ENCODE measurements around the gene TRPM3.

TRPM3 gene

DNA sequence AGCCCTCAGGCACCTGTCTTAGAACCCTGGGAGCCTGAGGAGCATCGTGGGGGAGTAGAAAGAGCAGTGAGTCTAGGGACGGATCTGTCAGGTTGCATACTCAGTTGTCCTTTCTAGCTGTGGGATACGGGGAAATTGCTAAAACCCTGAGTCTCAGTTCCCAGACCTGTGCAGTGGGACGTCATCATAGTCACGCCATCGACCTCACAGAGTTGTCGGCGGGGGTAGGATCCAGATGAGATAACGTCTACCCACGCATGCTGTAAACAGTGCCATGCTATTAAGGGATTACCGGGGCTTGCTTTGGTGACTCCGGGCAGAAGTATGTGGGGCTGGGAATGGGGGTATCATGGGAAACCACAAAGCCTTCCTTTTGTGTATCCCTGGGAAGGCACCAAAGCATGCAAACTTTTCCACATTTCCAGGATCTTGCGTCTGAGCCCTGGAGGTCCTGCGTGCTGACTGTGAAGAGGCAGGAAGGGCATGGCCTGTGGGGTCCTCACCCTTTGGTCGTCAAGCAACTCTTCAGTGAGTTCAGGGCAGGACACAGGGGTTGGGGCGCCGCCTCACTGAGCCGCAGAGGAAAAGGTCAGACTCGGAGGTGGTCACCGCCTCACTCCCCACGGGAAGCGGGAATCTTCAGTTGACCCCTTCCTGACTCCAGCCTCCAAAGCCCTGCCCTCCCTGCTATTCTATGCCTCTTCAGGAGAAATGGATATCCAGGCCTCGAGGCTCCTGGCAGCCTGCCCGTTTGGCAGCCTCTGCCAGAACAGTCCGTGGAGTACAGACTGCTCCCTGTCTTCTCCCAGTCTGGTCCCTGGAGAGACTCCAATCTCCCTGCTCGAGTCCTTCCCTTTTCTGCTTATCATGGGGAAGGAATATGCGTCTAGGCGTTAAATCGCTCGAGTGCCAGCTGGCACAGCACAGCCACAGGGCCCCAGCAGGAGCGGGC lies 520.1 kb downstream of the TRPM3 start:
- DNase-seq = peak; percentile 89 to 97

DNA sequence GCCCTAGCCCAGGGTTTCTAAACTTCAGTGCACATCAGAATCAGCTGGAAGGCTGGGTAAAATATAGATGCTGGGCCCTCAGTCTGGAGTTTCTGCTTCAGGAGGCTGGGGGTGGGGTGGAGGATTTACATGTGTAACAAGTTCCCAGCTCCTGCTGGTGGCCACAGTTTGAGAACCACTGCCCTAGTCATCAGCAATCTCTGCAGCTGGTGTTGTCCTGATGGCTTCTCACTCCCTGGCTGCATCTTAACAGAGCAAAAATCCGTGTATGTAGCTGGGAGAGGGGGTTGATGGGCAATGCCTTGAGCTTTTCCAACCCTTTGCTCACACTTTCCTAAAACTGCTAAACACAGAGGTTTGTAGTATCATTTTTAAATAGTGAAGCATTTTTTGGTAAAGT lies 520.9 kb downstream of the TRPM3 start:
- DNase-seq = no peak

DNA sequence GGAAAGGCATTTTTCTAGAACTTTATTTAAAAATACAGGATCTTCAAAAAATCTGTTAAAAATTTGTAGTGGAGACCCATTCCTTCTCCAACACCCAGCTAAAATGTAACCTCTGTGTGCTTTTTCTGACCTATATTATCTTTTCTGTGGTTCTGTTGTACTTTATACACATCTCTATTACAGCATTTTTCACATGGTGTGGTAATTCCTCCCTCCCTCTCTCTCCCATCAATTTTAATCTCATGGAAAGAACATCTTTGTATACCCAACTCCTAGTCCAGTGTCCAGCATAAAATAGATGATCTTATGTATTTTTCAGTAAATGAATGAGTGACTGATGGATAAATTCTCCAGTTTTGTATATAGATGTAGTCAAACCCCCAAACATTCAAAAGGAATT lies 523.5 kb downstream of the TRPM3 start:
- DNase-seq = no peak

DNA sequence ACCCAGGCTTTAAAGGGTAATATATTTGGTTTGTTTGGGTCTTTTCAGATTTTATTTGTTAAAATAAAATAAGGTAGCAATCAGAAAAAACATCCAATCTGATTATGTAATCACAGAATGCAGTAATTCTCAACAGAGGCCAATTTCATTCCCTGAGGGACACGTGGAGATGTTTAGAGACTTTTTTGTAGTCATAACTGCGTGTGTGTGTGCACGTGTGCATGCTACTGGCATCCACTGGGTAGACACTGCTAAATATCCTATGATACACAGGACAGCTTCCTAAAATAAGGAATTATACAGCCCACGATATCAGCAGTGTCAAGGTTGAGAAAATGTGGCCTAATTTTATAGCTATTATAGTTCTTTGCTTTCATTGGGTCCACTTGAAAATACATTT lies 526.2 kb downstream of the TRPM3 start:
- no peak for DNase-seq

DNA sequence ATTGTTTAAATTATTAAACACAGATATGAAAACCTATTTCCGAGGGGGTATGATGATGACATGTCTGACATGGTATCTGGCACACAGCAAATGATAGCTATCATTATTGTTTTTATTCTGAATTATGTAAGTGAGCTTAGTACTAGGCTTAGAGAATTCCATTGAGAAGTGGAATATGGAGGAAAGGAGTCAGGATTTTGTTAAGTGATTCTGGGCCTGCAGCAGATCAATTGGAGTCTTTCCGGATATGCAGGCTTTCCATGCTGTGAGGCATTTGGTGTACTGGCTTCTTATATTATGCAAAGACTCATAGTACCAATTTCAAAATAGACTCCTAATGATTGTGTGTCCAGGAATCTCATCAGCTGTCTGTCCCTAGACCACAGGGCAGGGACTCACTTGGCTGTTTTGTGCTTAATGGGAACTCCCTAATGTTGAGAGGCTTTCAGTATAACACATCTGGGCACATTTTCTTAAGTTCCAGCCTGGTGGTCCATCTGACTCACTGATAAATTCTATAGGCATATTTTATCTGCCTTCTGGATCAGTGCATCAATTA lies 527.0 kb downstream of the TRPM3 start:
- DNase-seq = no peak

DNA sequence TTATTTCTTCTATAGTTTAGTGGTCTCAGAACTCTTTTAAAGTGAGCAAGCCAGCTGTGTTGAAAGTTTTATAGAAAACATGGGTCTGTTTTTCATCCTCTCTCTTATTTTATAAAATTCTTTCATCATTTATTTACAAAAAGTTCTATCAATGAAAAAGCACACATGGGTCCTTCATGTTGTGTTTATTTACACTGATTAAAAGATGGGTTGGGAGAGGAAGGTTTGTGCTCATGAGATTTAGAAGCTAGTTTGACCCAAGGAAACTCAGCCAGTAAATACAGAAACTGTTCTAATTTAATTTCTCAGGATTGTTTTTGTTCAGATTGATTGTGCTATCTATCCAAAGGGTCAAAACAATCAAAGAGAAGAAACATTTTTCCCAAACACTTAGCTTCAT lies 528.2 kb downstream of the TRPM3 start:
- DNase-seq = no peak

DNA sequence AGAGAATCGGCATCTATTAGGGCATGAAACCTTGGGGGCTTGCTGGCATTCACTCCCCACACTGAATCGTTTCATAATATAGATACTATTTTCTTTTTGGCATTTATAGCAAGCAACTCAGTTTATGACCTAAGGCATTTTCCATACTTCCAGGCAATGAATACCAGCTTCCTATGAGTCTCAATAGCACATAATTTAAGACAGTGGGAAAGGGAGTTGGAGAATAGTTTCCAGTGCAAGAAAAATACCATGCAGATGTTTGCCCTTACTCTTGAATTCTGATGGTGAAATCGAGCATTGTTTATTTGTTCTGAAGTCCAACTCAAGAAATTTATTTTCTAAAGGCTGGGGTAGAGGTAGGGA lies 531.1 kb downstream of the TRPM3 start:
- DNase-seq = no peak

DNA sequence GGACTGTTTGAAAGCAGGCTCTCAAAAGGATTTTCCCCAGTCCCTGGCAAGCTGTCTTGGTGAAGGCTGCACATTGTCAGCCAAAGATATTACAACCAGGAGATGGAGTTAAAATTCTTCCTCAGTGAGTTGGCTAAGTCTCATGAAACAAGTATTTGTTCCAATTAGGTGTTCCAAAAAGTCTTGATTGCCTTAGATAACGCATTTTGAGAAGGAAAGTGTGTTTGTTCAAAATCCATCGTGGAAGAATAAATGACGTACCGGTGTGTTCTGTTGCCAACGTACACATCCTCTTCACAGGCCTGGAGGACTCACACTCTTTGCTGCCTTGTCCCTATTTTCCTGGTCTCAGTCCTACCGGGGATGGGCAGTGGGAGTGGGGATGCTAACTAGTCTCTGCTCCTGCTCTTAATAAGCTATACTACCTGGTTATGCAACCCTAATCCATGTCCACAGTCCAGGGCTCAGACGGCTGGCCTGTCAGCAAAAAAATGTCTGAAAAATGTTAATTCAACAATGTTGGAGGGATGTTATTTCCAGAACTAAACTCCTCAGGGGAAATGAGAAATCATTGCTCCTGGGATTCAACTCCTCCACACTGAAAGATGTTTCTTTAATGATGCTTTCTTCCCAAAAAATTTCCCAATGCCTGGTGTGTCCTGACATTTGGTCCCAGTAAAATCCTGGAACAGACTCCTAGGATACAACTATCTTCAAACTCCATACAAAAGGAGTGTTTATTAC lies 531.7 kb downstream of the TRPM3 start:
- no peak for DNase-seq

DNA sequence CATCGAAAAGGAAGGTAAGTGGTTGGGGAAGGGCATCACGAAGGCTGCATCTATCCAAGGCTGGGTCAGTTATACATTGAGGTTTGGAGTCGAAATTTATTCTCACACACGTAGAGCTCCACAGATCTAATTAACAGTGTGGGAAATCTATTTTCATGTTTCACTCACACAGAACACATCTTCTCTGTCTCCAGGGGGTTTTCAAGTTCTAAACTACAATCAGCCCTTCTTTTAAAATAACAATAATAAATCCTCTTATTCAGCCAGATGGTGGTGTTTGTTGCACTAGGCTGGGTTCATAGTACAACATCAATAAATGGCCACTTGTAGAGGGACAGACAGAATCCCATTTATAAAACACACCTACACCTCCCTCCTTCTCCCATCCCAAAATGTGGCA lies 532.4 kb downstream of the TRPM3 start:
- no peak for DNase-seq

DNA sequence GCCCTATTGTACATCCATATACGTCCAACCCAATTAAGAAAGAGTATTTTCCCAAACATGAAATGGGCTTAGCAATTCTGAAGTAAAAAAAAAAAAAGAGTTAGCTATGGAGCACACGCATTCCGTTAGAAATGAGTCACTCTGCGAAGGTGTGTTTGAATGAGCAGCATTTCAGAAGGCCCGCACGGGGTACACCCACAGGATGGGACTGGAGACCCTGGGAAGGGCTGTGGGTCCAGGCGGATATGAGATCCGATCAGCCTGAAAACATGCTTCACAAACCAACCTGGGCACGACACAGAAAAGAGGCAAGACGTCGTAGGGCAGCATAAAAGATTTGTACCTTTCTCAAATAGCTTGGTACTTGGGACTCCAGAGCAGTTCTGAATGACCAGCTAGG lies 533.0 kb downstream of the TRPM3 start:
- DNase-seq = no peak

DNA sequence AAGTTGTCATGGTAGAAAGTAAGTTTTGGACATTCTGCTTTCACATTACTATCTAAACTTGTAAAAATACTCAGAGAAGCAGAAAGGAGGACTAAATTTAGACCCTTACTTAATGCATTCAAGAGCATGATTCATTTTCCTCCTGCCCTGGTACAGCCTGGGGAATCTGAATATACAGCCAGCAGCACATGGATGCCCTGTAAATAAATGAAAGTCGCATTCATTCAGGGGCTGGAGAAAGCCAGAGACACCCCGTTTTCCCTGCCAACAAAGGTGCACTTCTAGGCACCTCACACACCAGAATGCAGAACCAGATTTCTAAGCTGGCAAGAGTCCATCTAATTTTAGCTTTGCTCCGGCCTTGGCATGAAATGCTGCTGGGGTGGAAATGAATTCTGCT lies 534.2 kb downstream of the TRPM3 start:
- peak; percentile 17 to 79 for DNase-seq

DNA sequence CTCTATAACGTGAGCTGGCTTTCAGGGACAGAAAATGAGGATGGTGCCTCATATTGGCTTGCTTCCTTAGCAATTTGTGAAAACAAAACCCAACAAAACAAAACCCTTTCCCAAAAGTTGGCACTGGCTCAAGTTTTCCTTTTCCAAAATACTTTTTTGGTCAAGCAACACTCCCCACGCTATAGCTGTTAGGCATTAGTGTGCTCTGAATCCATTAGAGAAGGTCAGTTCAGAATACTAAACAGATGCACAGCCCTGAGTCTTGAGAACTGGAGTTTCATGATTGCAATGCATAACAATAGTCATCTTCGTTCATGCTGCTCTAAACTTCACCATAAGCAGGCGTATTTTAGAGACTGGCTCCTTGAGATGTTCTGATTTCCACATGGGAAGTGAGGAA lies 534.9 kb downstream of the TRPM3 start:
- no peak for DNase-seq

DNA sequence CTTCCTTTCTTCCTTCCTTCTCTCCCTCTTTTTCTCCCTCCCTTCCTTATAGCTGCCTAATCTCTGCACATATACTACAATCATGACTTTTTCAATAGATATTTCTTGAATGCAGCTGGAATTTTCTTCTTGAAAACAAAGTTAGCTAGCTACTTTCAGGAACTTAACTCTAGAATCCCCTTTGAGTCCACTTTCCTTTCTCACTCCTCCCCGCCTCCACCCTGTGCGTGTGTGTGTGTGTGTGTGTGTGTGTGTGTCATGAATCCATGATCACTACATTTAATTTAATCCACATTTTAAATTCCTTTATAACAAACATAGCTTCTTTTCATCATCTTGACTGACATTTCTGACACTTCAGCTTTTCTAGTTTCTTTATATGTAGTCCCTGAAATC lies 539.5 kb downstream of the TRPM3 start:
- DNase-seq = no peak

DNA sequence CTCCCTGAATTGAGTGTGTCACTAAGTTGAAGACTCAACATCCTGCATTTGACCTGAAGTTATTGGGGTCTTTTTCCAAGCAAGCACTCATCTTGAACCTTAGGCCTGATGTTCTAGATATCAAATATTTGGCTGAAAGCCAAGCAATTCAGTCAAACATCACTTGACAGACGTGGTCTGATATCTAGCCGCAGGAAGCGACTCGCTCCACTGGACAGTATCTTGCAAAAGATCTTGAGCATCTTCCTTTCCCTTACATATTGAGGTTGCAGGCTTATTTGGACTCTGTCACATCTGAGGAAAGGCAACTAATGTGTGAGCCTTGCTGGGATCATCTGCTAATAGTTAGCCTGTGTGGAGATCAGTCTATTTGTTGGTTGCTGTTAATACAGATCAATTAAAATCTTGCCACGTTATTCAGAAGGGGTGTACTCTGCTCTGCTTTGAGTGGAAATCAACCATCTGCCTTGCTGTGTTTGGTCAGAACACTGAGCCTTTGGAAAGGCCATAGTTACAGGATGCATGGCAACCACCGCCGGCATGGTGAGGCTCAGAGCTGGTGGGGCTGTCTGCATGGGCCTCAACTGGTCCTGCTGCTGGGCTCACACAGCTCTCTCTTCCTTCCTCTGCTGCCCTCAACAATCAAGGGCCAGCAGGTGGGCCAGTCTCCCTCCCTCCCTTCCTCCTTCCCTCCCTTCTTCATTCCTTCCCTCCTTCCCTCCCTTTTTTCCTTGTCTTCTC lies 540.0 kb downstream of the TRPM3 start:
- DNase-seq = no peak

DNA sequence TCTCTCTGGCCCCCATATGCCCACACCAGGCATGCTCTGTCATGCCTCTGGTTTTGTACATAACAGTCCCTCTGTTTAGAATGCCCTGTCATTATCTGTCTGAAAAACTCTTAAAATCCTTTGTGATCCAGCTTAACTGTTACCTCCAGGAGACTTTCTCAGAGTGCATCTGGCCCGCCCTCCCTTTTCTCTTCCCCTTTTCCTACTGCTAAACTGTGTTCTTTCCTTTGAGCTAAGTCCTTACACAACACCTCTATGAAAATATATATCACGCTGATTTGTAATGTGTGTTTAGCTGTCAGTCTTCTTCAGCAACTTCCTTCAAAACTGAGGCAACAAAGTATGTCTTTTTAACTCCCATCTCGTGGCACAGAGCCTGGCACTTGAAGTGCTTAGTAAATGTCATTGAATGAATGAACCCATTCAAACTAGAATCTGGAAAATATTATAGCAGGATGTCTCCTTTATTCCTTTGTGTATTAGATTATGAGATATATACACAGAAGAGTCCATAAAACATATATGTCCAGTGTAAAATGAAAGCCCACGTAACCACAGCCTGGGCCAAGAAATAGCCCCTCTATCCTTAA lies 540.7 kb downstream of the TRPM3 start:
- DNase-seq = no peak

DNA sequence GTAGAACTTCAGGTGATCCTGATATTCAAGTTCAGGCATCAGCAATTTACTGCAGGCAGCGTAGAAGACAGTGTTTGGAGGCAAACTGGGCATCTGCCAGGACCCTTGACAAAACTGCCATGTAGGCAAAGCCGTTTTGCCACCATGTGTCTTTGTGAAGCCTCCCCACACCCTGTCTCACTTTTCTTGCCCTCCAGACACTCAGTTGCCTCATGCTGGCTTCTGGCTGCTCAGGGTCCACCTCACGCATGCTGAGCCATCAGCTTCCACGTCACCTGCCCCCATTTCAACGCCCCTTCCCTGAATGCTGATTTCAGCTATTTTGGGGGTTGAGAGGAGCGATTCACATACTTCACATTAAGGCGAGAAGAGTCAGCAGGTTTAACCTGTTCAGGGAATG lies 541.7 kb downstream of the TRPM3 start:
- no peak for DNase-seq

DNA sequence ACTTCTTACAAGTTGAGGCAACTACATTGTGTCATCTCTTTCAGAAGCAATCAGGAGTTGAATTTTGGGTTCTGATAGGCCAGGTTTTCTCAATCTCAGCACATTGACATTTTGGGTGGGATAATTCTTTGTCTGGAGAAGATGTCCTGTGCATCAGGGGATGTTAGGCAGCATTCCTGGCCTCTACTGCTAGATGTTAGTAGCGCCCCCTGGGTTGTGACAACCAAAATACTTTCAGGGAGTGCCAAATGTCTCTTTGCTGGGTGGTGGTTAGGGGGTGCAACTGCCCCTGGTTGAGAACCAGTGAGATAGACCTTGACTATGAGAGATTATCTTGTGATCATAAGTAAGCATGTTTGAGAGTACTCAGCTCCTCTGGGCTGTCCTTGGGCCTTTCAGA lies 542.7 kb downstream of the TRPM3 start:
- no peak for DNase-seq

DNA sequence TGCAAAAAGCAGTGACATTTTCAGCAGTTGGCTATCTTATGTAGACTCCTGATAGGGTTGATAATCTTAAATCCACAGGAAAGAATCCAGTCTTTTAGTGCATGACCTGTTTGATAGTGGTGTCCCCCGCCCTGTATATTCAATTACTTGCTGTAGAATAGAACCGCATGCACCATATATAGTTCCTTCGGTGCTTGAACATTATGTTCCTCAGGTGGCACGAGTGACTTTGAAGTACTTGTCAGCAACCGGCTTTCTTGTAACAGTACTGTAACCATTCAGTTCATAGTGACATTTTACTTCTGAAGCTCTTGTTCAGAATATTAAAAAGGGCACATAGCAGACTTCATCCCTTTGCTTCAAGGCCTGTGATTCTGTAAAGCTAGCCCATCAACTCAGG lies 543.8 kb downstream of the TRPM3 start:
- no peak for DNase-seq

DNA sequence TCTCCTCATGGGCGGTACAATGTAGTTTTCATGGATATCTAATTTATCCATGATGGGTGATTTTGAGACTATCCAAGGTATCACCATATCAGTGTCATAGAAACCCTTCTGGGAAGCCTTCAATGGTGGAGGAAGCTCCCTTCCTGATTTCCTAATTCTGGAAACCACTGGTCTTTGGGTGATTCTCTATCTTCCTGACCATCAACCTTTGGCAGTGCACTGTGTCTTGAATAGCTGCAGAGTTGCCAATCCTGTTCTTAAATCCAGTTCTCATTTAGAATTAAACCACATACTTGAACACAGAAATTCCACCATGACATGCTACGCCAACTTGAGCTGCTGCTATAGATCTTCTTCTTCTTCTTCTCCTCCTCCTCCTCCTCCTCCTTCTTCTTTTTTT lies 545.3 kb downstream of the TRPM3 start:
- no peak for DNase-seq

DNA sequence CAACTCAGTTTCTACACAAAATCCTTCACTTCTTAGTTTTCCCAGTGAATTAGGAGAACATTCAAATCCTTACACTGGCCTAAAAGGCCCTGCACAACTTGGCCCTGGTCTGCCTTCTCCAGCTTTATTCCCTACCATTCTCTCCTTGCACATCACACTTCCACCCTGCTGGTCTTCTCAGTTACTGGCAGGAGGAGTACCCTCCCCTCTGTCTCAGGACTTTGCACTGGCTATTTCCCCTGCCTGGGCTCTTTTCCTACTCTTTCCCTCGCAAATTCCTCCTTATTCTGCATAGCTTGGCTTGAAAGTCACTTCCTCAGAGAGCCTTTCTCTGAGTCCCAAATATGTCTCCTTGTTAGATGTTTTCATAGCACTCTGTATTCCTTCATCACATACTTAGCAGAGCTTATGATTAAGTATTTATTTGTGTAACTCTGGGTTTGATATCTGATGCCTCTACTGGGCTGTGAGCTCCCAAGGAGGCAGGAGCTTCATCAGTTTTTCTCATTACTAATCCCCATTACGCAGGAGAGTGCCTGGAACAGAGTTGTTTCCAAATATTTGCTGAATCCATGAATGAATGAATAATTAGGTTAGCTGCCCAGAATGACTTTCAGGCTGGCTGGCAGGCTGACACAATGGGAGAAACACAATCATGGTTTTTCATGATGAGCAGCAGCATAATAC lies 547.1 kb downstream of the TRPM3 start:
- DNase-seq = peak in 1 of 2 experiments; percentile 21

DNA sequence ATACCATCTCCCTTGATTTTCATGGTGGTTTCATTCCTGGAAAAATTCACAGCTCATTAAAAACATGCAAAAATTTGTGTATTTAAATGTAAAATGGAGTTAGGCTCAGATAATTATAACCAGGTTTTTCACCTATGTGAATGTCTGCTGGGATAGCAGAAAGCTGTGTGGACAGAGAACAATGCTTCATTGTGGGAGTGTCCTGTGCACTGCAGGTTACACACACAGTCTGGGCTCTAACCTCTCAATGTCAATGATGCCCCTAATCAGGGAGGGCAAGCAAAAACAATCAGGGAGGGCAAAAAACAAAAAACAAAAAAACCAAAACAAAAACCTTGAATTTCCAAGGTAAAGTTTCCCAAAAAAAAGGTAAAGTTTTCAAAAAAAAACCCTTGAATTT lies 548.1 kb downstream of the TRPM3 start:
- DNase-seq = no peak

DNA sequence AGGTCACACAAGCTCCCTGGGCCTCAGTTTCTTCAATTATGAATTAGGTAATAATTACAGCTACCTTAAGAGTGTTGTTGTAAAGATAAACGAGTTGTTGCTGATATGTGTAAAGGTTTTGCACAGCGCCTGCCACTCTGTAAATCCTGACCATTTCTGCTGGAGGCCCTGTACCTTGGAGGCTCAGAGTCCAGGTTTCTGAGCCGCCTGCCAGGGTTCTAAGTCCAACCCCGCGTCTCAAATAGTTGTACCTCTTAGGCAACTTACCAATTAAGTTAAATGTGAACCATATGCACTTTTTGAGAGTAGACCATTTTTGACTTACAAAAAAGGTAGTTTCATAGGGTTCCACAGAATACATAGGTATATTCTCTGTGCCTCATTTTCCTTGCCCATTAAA lies 550.2 kb downstream of the TRPM3 start:
- no peak for DNase-seq
